Activated T-helper 1 cell treated with anti-CD3 and anti-CD28 coated beads, Interleukin-12 subunit alpha, Interleukin-12 subunit beta, Interleukin-2, Interleukin-4 antibody, amounts not matched to agents 30 ng/mL and 10 ng/mL and 1 ng/mL, durations not matched to agents 14 hours and 24 hours and 36 hours (primary cell): ENCODE measurements around the gene NFYC. TPM values are rescaled to one million over a fixed set of nuclear protein-coding genes. Genes with fewer than 3 reads are reported as not detected.

ENCODE experiments used
- DNase-seq: peaks from one replicate; pipeline ENCODE4 v3.0.0; 2021; ENCODE audit warnings: low spot score
- H3K27ac Mint-ChIP-seq: one replicate; pipeline ENCODE4 v1.8.0; 2021; ENCODE audit warnings: mild to moderate bottlenecking, mixed read lengths
- H3K27me3 Mint-ChIP-seq: one replicate; pipeline ENCODE4 v1.8.0; 2022; ENCODE audit warnings: mild to moderate bottlenecking, moderate library complexity, mixed read lengths; ENCODE audit not compliant: insufficient read depth
- H3K36me3 Mint-ChIP-seq: one replicate; pipeline ENCODE4 v1.8.0; 2021; ENCODE audit warnings: low read depth, mixed read lengths
- H3K4me1 Mint-ChIP-seq: one replicate; pipeline ENCODE4 v1.8.0; 2021; ENCODE audit warnings: low read depth, mixed read lengths
- H3K4me3 Mint-ChIP-seq: one replicate; pipeline ENCODE4 v1.8.0; 2021; ENCODE audit warnings: mild to moderate bottlenecking, moderate library complexity, mixed read lengths
- H3K9me3 Mint-ChIP-seq: one replicate; pipeline ENCODE4 v1.8.0; 2021; ENCODE audit warnings: mixed read lengths
- intact Hi-C: fragments of 100-400 bp; cut with micrococcal nuclease; formaldehyde crosslinking; loops from one replicate; pipeline ENCODE4 v1.15.1; 2024
- total RNA-seq: library from RNA; stranded (reverse); gene quantifications from 2 replicates; pipeline ENCODE4 v1.2.3, GENCODE V29; 2022

The NFYC gene
- total RNA-seq, 1 donor from 2014 or later, result 85.1 TPM

- Mint-ChIP-seq H3K9me3 (no peaks in the 10 kb centered on the region), H3K27ac (no peak overlapping the region), H3K4me1 (peaks cover 6% of the 10 kb centered on the region), H3K4me3 (no peak overlapping the region), H3K36me3 (peaks cover 17% of the 10 kb centered on the region), H3K27me3 (peaks cover 32% of the 10 kb centered on the region)
- DNase-seq, result no peak
- intact Hi-C loops, result no loop called here
Measured at GRCh38 chr1:40780678-40781607, 89.4 kb downstream of the NFYC start.

GRCh38 chr1:40781608-40781971 lies 90.1 kb downstream of the NFYC start:
- Mint-ChIP-seq H3K9me3 (no peaks in the 10 kb centered on the region), H3K36me3 (peaks cover 15% of the 10 kb centered on the region)

GRCh38 chr1:40782371-40782956 lies 91.0 kb downstream of the NFYC start:
- Mint-ChIP-seq H3K9me3 (no peaks in the 10 kb centered on the region), H3K4me1 (peaks cover 6% of the 10 kb centered on the region), H3K36me3 (peaks cover 8% of the 10 kb centered on the region), H3K27me3 (peaks cover 35% of the 10 kb centered on the region), H3K27ac (no peak overlapping the region), H3K4me3 (peak overlapping the region; percentile 80)
- DNase-seq, result no peak
- intact Hi-C loops, result no loop called here

More at GRCh38 chr1:40781608-40781971, 90.1 kb downstream of the NFYC start:
- peaks cover 6% of the 10 kb centered on the region for H3K4me1 Mint-ChIP-seq
- intact Hi-C loops, result no loop called here
- no peak overlapping the region for H3K4me3 Mint-ChIP-seq
- H3K27me3 Mint-ChIP-seq, result peaks cover 33% of the 10 kb centered on the region
- H3K27ac Mint-ChIP-seq, result no peak overlapping the region
- DNase-seq, result no peak

GRCh38 chr1:40783001-40783905 lies 91.7 kb downstream of the NFYC start, which contains the start of gene KCNQ4:
Gene KCNQ4, plus strand, starts transcription at chr1:40783787. Its CDS starts 307 bp downstream, at chr1:40784094.
- Mint-ChIP-seq H3K9me3 (no peaks in the 10 kb centered on the region), H3K36me3 (peaks cover 5% of the 10 kb centered on the region), H3K27ac (peak within 1 kb of the TSS; percentile 74), H3K4me1 (peaks cover 6% of the 10 kb centered on the region), H3K27me3 (peaks cover 39% of the 10 kb centered on the region), H3K4me3 (peak within 1 kb of the TSS; percentile 80)
- no peak for DNase-seq
- intact Hi-C loops, result no loop called here

GRCh38 chr1:40784141-40784770 lies 92.8 kb downstream of the NFYC start:
- H3K27me3 Mint-ChIP-seq, result peaks cover 42% of the 10 kb centered on the region
- peak overlapping the region; percentile 36 for H3K27ac Mint-ChIP-seq
- no peak for DNase-seq
- intact Hi-C loops, result no loop called here
- H3K9me3 Mint-ChIP-seq, result no peaks in the 10 kb centered on the region
- H3K4me1 Mint-ChIP-seq, result peaks cover 6% of the 10 kb centered on the region
- H3K4me3 Mint-ChIP-seq, result peak overlapping the region; percentile 74
- H3K36me3 Mint-ChIP-seq, result peaks cover 2% of the 10 kb centered on the region

GRCh38 chr1:40784771-40785151 lies 93.3 kb downstream of the NFYC start:
- no peak for DNase-seq
- Mint-ChIP-seq H3K4me3 (peak overlapping the region; percentile 74), H3K9me3 (no peaks in the 10 kb centered on the region), H3K36me3 (peaks cover 2% of the 10 kb centered on the region), H3K27me3 (peaks cover 44% of the 10 kb centered on the region), H3K27ac (no peak overlapping the region), H3K4me1 (peaks cover 6% of the 10 kb centered on the region)
- intact Hi-C loops, result no loop called here

- H3K9me3 Mint-ChIP-seq, result no peaks in the 10 kb centered on the region
- peaks cover 2% of the 10 kb centered on the region for H3K36me3 Mint-ChIP-seq
- intact Hi-C loops, result no loop called here
- H3K27me3 Mint-ChIP-seq, result peaks cover 44% of the 10 kb centered on the region
- no peak overlapping the region for H3K27ac Mint-ChIP-seq
- peaks cover 6% of the 10 kb centered on the region for H3K4me1 Mint-ChIP-seq
- DNase-seq, result no peak
- peak overlapping the region; percentile 37 for H3K4me3 Mint-ChIP-seq
Measured at GRCh38 chr1:40785446-40785845, 93.9 kb downstream of the NFYC start.

GRCh38 chr1:40786171-40786994 lies 94.9 kb downstream of the NFYC start:
- Mint-ChIP-seq H3K36me3 (peaks cover 2% of the 10 kb centered on the region), H3K27me3 (peaks cover 46% of the 10 kb centered on the region), H3K4me3 (no peak overlapping the region), H3K9me3 (no peaks in the 10 kb centered on the region), H3K27ac (no peak overlapping the region), H3K4me1 (peaks cover 6% of the 10 kb centered on the region)
- intact Hi-C loops, result no loop called here
- DNase-seq, result no peak

- peaks cover 2% of the 10 kb centered on the region for H3K36me3 Mint-ChIP-seq
- no peaks in the 10 kb centered on the region for H3K9me3 Mint-ChIP-seq
- H3K4me1 Mint-ChIP-seq, result peaks cover 6% of the 10 kb centered on the region
- no peak overlapping the region for H3K27ac Mint-ChIP-seq
- peaks cover 41% of the 10 kb centered on the region for H3K27me3 Mint-ChIP-seq
- no peak for DNase-seq
- H3K4me3 Mint-ChIP-seq, result no peak overlapping the region
- intact Hi-C loops, result no loop called here
Measured at GRCh38 chr1:40786995-40787705, 95.6 kb downstream of the NFYC start.

- Mint-ChIP-seq H3K4me3 (no peak overlapping the region), H3K9me3 (no peaks in the 10 kb centered on the region), H3K4me1 (peaks cover 5% of the 10 kb centered on the region), H3K36me3 (peaks cover 2% of the 10 kb centered on the region), H3K27me3 (peaks cover 40% of the 10 kb centered on the region), H3K27ac (no peak overlapping the region)
- intact Hi-C loops, result no loop called here
- DNase-seq, result no peak
Measured at GRCh38 chr1:40787737-40788560, 96.4 kb downstream of the NFYC start.
